Astrocyte (in vitro differentiated cells and primary cell): ENCODE measurements around the gene HCN3.

Experiments used
- EZH2 ChIP-seq: IDR thresholded peaks from 2 replicates; pipeline ENCODE4 v1.6.1; 2012; ENCODE audit warnings: mild to moderate bottlenecking, low read length, inconsistent platforms; ENCODE audit not compliant: insufficient read depth
- TF ChIP-seq, protein P1 (sequence below): IDR thresholded peaks from 2 replicates; pipeline ENCODE4 v1.5.1; 2011; ENCODE audit warnings: low read depth, mild to moderate bottlenecking, inconsistent platforms, low read length, moderate library complexity; ENCODE audit not compliant: insufficient read depth

DNA sequence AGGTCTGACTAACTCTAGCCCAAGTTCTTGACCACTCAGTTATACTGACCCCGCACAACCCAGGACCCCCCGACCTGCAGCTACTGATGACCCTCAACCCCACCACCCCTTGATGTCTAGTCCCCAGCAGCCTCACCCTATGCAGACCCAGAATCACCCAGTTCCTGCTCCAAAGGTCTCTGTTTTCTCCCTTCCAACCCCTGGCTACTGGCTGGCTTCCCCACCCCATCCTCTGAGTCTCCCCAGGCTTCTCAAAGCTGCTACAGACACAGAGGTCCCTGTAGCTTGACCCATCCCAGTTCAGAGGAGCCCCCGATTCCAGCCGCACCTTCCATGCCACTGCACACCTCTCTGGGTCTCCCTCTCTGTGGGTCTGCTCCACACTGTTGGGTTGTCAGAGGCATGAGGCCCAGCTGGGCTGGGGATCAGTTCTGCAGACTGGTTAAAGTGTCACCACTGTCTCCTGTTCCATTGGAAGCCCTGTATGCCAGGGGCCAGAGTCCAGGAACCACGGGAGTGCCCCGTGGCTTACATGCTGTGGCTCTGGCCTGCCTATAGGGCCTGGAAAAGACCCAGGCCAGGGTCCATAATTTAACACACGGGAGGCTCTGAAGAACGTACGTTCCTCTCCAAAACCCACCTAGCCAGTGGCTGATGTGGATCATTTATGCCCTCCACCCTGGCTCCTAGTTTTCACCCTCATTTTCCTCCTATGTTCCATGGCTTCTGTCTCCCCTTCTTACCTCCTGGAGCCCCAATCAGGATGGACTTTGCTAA is 23.5 kb downstream of the HCN3 start:
- TF ChIP-seq, protein P1, sequence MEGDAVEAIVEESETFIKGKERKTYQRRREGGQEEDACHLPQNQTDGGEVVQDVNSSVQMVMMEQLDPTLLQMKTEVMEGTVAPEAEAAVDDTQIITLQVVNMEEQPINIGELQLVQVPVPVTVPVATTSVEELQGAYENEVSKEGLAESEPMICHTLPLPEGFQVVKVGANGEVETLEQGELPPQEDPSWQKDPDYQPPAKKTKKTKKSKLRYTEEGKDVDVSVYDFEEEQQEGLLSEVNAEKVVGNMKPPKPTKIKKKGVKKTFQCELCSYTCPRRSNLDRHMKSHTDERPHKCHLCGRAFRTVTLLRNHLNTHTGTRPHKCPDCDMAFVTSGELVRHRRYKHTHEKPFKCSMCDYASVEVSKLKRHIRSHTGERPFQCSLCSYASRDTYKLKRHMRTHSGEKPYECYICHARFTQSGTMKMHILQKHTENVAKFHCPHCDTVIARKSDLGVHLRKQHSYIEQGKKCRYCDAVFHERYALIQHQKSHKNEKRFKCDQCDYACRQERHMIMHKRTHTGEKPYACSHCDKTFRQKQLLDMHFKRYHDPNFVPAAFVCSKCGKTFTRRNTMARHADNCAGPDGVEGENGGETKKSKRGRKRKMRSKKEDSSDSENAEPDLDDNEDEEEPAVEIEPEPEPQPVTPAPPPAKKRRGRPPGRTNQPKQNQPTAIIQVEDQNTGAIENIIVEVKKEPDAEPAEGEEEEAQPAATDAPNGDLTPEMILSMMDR = no peak
- no peak for TF ChIP-seq EZH2
